ENCODE data around the gene BCR. TPM values are rescaled to one million over a fixed set of nuclear protein-coding genes. Genes with fewer than 3 reads are reported as not detected.

Gene BCR
- total RNA-seq, 1 experiment from 2014 or later, result 77.0 TPM

- WGBS (ENCODE audit: extremely low coverage, insufficient read length, low lambda C conversion rate), result no CpG with 5 or more reads among the region's 17 CpGs
- Histone ChIP-seq H3K18ac (ENCODE audit: insufficient read length, low read depth, low read length) (no peak overlapping the region), H3T11ph (ENCODE audit: low read length) (no peak overlapping the region), H4K5ac (ENCODE audit: insufficient read length, low read depth, low read length) (no peak overlapping the region), H3K27me3 (ENCODE audit: insufficient read depth, low read length) (no peaks in the 10 kb centered on the region), H3K4me1 (ENCODE audit: insufficient read depth, low read length) (no peaks in the 10 kb centered on the region), H3K23ac (ENCODE audit: insufficient read length, low read depth, low read length) (no peak overlapping the region), H3K56ac (ENCODE audit: insufficient read length, low read depth, low read length) (no peak overlapping the region), H2BK120ac (ENCODE audit: low read depth, low read length, poor library complexity, severe bottlenecking) (no peak overlapping the region), H2BK15ac (ENCODE audit: low read depth, low read length) (no peak overlapping the region), H4K8ac (replicated peaks; ENCODE audit: insufficient read length, low read depth, low read length) (no peak overlapping the region), H3K14ac (ENCODE audit: insufficient read depth, low read length) (no peak overlapping the region), H2AK5ac (ENCODE audit: insufficient read length, low read length) (no peak overlapping the region), H3K23me2 (ENCODE audit: insufficient read length, low read depth, low read length, poor library complexity, severe bottlenecking) (no peaks in the 10 kb centered on the region), H4K20me1 (ENCODE audit: control insufficient read depth, insufficient read depth, insufficient read length) (no peaks in the 10 kb centered on the region), H3K4me2 (ENCODE audit: insufficient read depth, insufficient read length, low read length) (no peak overlapping the region), H3K9ac (ENCODE audit: extremely low read depth, insufficient read length, low read length) (no peak overlapping the region), H3K79me1 (ENCODE audit: insufficient read depth, low read depth, low read length, poor library complexity, severe bottlenecking) (no peaks in the 10 kb centered on the region), H3K27ac (ENCODE audit: insufficient read length, low read depth, low read length) (no peak overlapping the region), H3K9me3 (ENCODE audit: control insufficient read depth, low read depth, low read length) (no peaks in the 10 kb centered on the region), H2AFZ (ENCODE audit: low read length) (no peak overlapping the region), H2BK5ac (ENCODE audit: insufficient read length, low read length) (no peak overlapping the region), H3K79me2 (ENCODE audit: insufficient read depth, low read length) (no peaks in the 10 kb centered on the region), H4K91ac (ENCODE audit: insufficient read length, low read depth, low read length) (no peak overlapping the region), H2BK12ac (ENCODE audit: insufficient read length, low read depth, low read length) (no peak overlapping the region), H2BK20ac (ENCODE audit: low read depth, low read length, poor library complexity, severe bottlenecking) (no peak overlapping the region), H3K4ac (ENCODE audit: low read depth, low read length) (no peak overlapping the region)
- no peak overlapping the region for H3K4me3 Mint-ChIP-seq
- H3K36me3 Mint-ChIP-seq (ENCODE audit: insufficient read depth in 1 of 3, low read depth in 3 of 3), result peaks cover 37 to 83% (median 76%) of the 10 kb centered on the region in 3 experiments
- no peaks in the 10 kb centered on the region for H3K27me3 Mint-ChIP-seq (ENCODE audit: low read depth)
- H3K9me3 Mint-ChIP-seq, result no peaks in the 10 kb centered on the region; a peak in 1 of 5 replicates
- no peak overlapping the region for H3K27ac Mint-ChIP-seq
- no peak for DNase-seq
- TF ChIP-seq, protein P1, sequence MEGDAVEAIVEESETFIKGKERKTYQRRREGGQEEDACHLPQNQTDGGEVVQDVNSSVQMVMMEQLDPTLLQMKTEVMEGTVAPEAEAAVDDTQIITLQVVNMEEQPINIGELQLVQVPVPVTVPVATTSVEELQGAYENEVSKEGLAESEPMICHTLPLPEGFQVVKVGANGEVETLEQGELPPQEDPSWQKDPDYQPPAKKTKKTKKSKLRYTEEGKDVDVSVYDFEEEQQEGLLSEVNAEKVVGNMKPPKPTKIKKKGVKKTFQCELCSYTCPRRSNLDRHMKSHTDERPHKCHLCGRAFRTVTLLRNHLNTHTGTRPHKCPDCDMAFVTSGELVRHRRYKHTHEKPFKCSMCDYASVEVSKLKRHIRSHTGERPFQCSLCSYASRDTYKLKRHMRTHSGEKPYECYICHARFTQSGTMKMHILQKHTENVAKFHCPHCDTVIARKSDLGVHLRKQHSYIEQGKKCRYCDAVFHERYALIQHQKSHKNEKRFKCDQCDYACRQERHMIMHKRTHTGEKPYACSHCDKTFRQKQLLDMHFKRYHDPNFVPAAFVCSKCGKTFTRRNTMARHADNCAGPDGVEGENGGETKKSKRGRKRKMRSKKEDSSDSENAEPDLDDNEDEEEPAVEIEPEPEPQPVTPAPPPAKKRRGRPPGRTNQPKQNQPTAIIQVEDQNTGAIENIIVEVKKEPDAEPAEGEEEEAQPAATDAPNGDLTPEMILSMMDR (conservative IDR thresholded peaks at IDR 0.05), result no peak
- no peaks in the 10 kb centered on the region for H3K4me1 Mint-ChIP-seq
Measured at GRCh38 chr22:23288301-23289129, 108.2 kb downstream of the BCR start.
